ENCODE results near the gene ATG101. TPM values are rescaled to one million over a fixed set of nuclear protein-coding genes. Genes with fewer than 3 reads are reported as not detected.
A peak's percentile ranks its signal among the peaks of the same experiment; 100 is the strongest.

ATG101 gene
- total and polyA plus RNA-seq, 2 of the 8 experiments (the other 6 are each of a cell fraction or from before 2014, with no cell fraction given) = 49.8 to 55.9 TPM

GRCh38 chr12:52020539-52021336 is 49.0 kb upstream of the ATG101 start (continued):
- TF ChIP-seq SIX5 (IDR thresholded peaks at IDR 0.05; ENCODE audit: low read depth, low read length) (no peak), RNF2 (IDR thresholded peaks at IDR 0.05; ENCODE audit: borderline replicate concordance, low read depth, low read length, missing control alignments, poor library complexity, severe bottlenecking) (no peak), NRF1 (IDR thresholded peaks at IDR 0.05; ENCODE audit: low read depth, low read length) (no peak), SP4 (IDR thresholded peaks at IDR 0.05; ENCODE audit: low read length) (no peak), TCF12 (IDR thresholded peaks at IDR 0.05; ENCODE audit: low read depth, low read length) (0 out of 2 replicates have a peak, but pooled peaks have one; percentile 24), POLR2AphosphoS5 (IDR thresholded peaks at IDR 0.05; ENCODE audit: low read depth, low read length) (no peak), CBX5 (IDR thresholded peaks at IDR 0.05; ENCODE audit: low read depth, low read length) (no peak), ASH2L (IDR thresholded peaks at IDR 0.05; ENCODE audit: low read length) (peak; percentile 26), SP2 (IDR thresholded peaks at IDR 0.05; ENCODE audit: low read length) (no peak), MAFK (IDR thresholded peaks at IDR 0.05; ENCODE audit: low read depth, low read length) (no peak), TBP (IDR thresholded peaks at IDR 0.05; ENCODE audit: low read depth, low read length) (peak; percentile 42; the same call in 1 of the 2 replicates), SAP30 (IDR thresholded peaks at IDR 0.05; ENCODE audit: insufficient read depth, insufficient replicate concordance, low read length) (no peak), BRCA1 (IDR thresholded peaks at IDR 0.05; ENCODE audit: low read depth, low read length) (no peak), EZH2 (IDR thresholded peaks at IDR 0.05; ENCODE audit: low read depth, low read length, severe bottlenecking) (no peak), CTCF (IDR thresholded peaks at IDR 0.05; ENCODE audit: control extremely low read depth in 1 of 3, insufficient read depth in 1 of 3, low read depth in 1 of 3, low read length in 3 of 3) (peak; percentile 90 to 93 (median 92)), NANOG (IDR thresholded peaks at IDR 0.05; ENCODE audit: insufficient read depth, low read depth, low read length, poor library complexity, severe bottlenecking) (no peak), JUND (IDR thresholded peaks at IDR 0.05; ENCODE audit: low read length) (0 out of 2 replicates have a peak, but pooled peaks have one; percentile 43), TEAD4 (IDR thresholded peaks at IDR 0.05; ENCODE audit: low read depth, low read length) (no peak)
- TF ChIP-seq, protein P1, sequence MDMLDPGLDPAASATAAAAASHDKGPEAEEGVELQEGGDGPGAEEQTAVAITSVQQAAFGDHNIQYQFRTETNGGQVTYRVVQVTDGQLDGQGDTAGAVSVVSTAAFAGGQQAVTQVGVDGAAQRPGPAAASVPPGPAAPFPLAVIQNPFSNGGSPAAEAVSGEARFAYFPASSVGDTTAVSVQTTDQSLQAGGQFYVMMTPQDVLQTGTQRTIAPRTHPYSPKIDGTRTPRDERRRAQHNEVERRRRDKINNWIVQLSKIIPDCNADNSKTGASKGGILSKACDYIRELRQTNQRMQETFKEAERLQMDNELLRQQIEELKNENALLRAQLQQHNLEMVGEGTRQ (IDR thresholded peaks at IDR 0.05; ENCODE audit: low read length) = no peak
- TF ChIP-seq, protein P2, sequence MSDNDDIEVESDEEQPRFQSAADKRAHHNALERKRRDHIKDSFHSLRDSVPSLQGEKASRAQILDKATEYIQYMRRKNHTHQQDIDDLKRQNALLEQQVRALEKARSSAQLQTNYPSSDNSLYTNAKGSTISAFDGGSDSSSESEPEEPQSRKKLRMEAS (IDR thresholded peaks at IDR 0.05) = peak; percentile 45; the same call in 1 of the 2 replicates

Measured in H1 (cell line).